ENCODE results near the gene CTBS.

The CTBS gene

DNA sequence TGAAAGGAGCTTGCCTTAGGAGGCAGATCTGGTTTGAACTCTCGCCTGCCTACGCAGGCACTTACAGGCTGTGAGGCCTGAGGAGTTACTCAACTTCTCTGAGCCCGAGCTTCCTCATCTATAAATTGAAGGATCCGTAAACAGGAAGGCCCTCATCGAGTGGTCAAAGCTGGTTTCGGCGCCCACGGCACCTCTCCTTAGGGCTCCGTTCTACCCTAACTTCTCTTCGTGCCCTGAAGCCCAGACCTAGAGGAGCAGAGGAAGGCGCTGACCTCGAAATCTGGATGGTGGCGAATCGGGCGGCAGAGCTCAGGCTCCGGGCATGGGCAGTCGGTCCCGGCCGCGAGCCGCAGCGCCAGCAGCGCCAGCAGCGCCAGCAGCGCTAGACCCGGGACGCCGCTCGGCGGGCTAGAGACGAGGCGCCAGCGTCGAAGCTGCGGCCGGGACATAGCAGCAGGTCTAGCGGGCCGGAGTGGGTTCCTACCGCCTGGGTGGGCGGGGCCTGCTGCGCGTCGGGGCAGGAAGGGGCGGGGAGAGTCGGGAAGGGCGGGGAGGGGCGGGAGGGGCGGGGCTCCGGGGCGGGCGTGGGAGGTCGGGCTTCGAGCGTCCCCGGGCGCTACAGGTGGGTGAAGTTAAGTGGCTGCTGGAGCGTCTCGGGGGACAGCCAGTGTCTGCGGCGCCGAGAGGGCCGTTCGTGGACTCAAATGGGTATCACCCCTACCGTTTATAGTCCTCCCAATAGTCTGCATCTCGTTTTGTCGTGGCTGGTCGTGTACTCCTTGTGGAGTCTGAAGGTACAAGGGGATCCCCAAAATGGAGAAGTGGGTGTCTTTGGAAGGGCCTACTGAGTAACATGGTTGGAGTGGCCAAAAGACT lies at the start of gene CTBS:
CTBS (minus strand) TSS at position 474 of the 876 bp plus-strand sequence; CDS start at position 449, 25 bp downstream.
- H3K36me3 Mint-ChIP-seq (ENCODE audit: low read depth) = peaks cover 30% of the 10 kb centered on the region
- H3K9me3 Mint-ChIP-seq = peaks cover 4% of the 10 kb centered on the region
- peak within 1 kb of the TSS; percentile 99 for H3K27ac Mint-ChIP-seq
- H3K4me3 Mint-ChIP-seq = peak within 1 kb of the TSS; percentile 95
- H3K4me1 Mint-ChIP-seq (ENCODE audit: low read depth) = peaks cover 47% of the 10 kb centered on the region
- H3K27me3 Mint-ChIP-seq = no peaks in the 10 kb centered on the region

DNA sequence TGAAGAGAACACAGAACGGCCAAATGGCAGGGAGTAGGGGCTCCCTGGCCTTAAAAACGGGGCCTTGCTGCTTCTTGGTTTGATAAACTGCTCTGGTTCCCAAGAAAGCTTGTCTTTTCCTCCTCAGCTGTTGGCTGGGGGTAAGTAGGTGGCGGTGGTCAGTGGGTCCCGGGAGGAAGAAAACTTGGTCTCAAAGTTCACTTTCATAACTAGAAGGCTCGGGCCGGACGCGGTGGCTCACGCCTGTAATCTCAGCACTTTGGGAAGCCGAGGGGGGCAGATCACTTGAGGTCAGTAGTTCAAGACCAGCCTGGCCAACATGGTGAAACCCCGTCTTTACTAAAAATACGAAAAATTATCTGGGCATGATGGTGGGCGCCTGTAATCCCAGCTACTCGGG lies 47.3 kb upstream of the CTBS start:
- H3K9me3 Mint-ChIP-seq = no peaks in the 10 kb centered on the region
- H3K36me3 Mint-ChIP-seq (ENCODE audit: low read depth) = no peaks in the 10 kb centered on the region
- H3K27me3 Mint-ChIP-seq = peaks cover 3% of the 10 kb centered on the region
- H3K4me1 Mint-ChIP-seq (ENCODE audit: low read depth) = peaks cover 28% of the 10 kb centered on the region
- H3K4me3 Mint-ChIP-seq = no peak overlapping the region
- H3K27ac Mint-ChIP-seq = no peak overlapping the region

DNA sequence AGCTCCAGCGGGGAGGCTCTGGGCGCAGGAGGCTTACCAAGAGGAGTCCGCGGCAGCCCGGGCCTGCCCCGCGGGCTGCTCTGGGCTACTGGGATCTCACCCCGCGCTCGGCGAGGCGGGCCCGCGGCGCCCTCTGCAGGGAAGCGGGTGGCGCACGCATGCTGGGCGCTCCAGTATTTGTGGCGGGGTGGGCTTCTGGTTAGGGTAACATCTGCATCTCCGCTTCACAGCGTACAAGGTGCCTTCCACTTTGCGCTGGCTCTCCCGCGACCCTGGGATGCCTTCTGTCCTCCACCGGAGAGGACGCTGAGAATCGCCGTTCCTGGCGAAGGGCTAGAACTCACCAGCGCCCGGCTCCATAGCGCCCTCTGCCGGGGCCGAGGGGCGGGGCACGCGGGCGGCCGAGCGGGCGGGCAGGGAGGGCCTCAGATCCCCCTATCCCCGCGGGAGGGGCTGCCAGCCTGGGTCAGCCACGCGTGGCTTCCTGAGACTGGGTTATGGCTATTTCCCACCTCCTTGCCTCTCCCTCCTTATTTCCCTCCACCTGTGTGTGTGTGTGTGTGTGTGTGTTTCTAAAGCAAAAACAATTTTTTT lies 46.6 kb upstream of the CTBS start:
- Mint-ChIP-seq H3K27me3 (no peaks in the 10 kb centered on the region), H3K36me3 (ENCODE audit: low read depth) (no peaks in the 10 kb centered on the region), H3K4me1 (ENCODE audit: low read depth) (peaks cover 28% of the 10 kb centered on the region), H3K4me3 (peak overlapping the region; percentile 89), H3K9me3 (no peaks in the 10 kb centered on the region), H3K27ac (peak overlapping the region; percentile 90)

DNA sequence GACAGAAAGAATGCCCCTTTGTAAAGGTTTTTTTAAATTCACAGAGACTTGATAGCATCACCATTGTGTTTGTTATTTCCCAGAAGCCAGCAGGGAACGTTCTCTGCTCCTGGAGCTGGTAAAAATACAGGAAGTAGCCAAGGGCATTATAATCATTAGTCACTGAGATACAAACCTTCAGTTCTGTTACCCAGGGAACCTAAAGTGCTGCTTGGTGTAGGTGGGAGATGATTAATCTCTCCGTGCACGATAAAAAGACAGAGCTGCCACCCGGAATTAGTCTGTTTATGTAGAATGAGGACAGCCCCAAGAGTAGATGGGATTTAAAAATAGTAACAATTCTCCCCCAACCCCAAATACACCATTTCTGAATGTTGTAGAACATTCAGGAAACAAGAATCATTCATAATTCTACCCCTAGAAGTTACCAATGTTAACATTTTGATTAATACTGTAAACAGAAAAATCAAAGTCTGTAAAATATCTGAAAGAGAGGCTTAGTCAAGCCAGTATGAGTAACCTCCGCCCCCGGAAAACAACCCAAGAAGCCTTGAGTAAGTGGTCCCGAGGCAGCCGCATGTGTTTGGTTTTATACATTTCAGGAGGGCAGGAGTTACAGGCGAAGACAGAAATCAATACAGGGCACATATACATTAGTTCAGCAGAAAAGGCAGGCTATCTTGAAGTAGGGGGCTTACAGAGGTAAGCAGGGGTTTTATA lies 45.3 kb upstream of the CTBS start:
- H3K4me3 Mint-ChIP-seq = peak overlapping the region; percentile 71
- peak overlapping the region; percentile 91 for H3K27ac Mint-ChIP-seq

DNA sequence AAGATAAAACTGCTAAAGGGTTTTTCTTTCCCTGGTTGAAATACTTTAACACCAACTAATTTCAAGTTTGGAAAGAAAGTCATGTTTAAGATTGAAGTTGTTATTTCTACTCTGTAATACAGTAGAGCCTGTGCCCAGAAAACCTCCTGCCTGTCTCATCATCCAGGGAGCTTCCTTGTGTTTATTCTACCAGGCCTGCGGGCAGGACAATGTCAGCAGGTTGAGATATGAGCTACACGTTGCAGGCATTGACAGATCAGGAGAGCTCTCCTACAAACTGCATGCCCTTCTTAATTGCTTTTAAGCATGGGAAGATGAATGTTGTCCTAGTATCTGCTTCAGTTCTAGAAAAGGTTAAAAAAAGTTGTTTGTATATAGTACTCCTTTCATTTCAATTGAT lies 43.1 kb upstream of the CTBS start:
- H3K27ac Mint-ChIP-seq = no peak overlapping the region
- peaks cover 31% of the 10 kb centered on the region for H3K4me1 Mint-ChIP-seq (ENCODE audit: low read depth)
- peaks cover 19% of the 10 kb centered on the region for H3K9me3 Mint-ChIP-seq
- peaks cover 7% of the 10 kb centered on the region for H3K36me3 Mint-ChIP-seq (ENCODE audit: low read depth)
- no peaks in the 10 kb centered on the region for H3K27me3 Mint-ChIP-seq
- no peak overlapping the region for H3K4me3 Mint-ChIP-seq

More for the DNA sequence above, 45.3 kb upstream of the CTBS start:
- Mint-ChIP-seq H3K9me3 (peaks cover 4% of the 10 kb centered on the region), H3K36me3 (ENCODE audit: low read depth) (no peaks in the 10 kb centered on the region), H3K27me3 (no peaks in the 10 kb centered on the region), H3K4me1 (ENCODE audit: low read depth) (peaks cover 28% of the 10 kb centered on the region)

GRCh38 chr1:84615790-84616189 lies 41.5 kb upstream of the CTBS start:
- Mint-ChIP-seq H3K9me3 (peaks cover 20% of the 10 kb centered on the region), H3K4me1 (ENCODE audit: low read depth) (peaks cover 33% of the 10 kb centered on the region), H3K36me3 (ENCODE audit: low read depth) (peaks cover 7% of the 10 kb centered on the region), H3K4me3 (no peak overlapping the region), H3K27me3 (no peaks in the 10 kb centered on the region), H3K27ac (no peak overlapping the region)

GRCh38 chr1:84613887-84614286 lies 39.6 kb upstream of the CTBS start:
- no peaks in the 10 kb centered on the region for H3K27me3 Mint-ChIP-seq

GRCh38 chr1:84613026-84613425 lies 38.8 kb upstream of the CTBS start:
- Mint-ChIP-seq H3K4me3 (no peak overlapping the region), H3K4me1 (ENCODE audit: low read depth) (peaks cover 16% of the 10 kb centered on the region), H3K27me3 (no peaks in the 10 kb centered on the region), H3K27ac (no peak overlapping the region), H3K36me3 (ENCODE audit: low read depth) (peaks cover 7% of the 10 kb centered on the region), H3K9me3 (peaks cover 24% of the 10 kb centered on the region)

More at GRCh38 chr1:84613887-84614286, 39.6 kb upstream of the CTBS start:
- H3K27ac Mint-ChIP-seq = no peak overlapping the region
- H3K4me1 Mint-ChIP-seq (ENCODE audit: low read depth) = peaks cover 16% of the 10 kb centered on the region
- no peak overlapping the region for H3K4me3 Mint-ChIP-seq
- H3K9me3 Mint-ChIP-seq = peaks cover 24% of the 10 kb centered on the region
- H3K36me3 Mint-ChIP-seq (ENCODE audit: low read depth) = peaks cover 7% of the 10 kb centered on the region

GRCh38 chr1:84611796-84612195 lies 37.6 kb upstream of the CTBS start:
- H3K4me1 Mint-ChIP-seq (ENCODE audit: low read depth) = peaks cover 16% of the 10 kb centered on the region
- H3K27me3 Mint-ChIP-seq = no peaks in the 10 kb centered on the region
- peaks cover 7% of the 10 kb centered on the region for H3K36me3 Mint-ChIP-seq (ENCODE audit: low read depth)
- peak overlapping the region; percentile 63 for H3K27ac Mint-ChIP-seq
- no peak overlapping the region for H3K4me3 Mint-ChIP-seq
- H3K9me3 Mint-ChIP-seq = peaks cover 24% of the 10 kb centered on the region

GRCh38 chr1:84611091-84611490 lies 36.9 kb upstream of the CTBS start:
- peaks cover 12% of the 10 kb centered on the region for H3K36me3 Mint-ChIP-seq (ENCODE audit: low read depth)
- peaks cover 16% of the 10 kb centered on the region for H3K4me1 Mint-ChIP-seq (ENCODE audit: low read depth)
- H3K27ac Mint-ChIP-seq = no peak overlapping the region
- H3K27me3 Mint-ChIP-seq = no peaks in the 10 kb centered on the region
- H3K4me3 Mint-ChIP-seq = no peak overlapping the region
- H3K9me3 Mint-ChIP-seq = peaks cover 30% of the 10 kb centered on the region

DNA sequence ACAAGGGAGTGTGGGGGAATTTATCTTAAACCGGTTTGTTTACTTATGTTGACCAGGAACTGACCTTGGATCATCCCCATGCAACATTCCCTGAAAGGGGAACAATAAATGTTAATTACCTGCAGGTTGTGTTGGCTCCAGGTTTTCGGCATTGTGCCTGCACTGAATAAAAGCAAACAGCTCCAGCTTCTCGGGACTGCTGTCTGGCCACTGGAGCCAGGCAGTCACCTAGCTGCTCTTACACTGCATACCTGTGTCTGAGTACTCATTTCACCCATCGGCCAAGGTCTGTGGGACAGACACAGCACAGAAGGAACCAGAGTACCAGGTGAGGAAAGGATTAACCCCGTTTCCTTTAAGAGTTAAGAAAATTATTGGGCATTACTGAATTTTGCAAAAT lies 32.7 kb upstream of the CTBS start:
- H3K9me3 Mint-ChIP-seq = peaks cover 32% of the 10 kb centered on the region

GRCh38 chr1:84605157-84605556 lies 30.9 kb upstream of the CTBS start:
- Mint-ChIP-seq H3K4me1 (ENCODE audit: low read depth) (peaks cover 7% of the 10 kb centered on the region), H3K36me3 (ENCODE audit: low read depth) (peaks cover 18% of the 10 kb centered on the region), H3K27ac (no peak overlapping the region), H3K9me3 (peaks cover 27% of the 10 kb centered on the region), H3K27me3 (no peaks in the 10 kb centered on the region), H3K4me3 (no peak overlapping the region)

More for the DNA sequence above, 32.7 kb upstream of the CTBS start:
- Mint-ChIP-seq H3K4me3 (no peak overlapping the region), H3K27me3 (no peaks in the 10 kb centered on the region), H3K36me3 (ENCODE audit: low read depth) (peaks cover 18% of the 10 kb centered on the region), H3K4me1 (ENCODE audit: low read depth) (peaks cover 8% of the 10 kb centered on the region), H3K27ac (no peak overlapping the region)

DNA sequence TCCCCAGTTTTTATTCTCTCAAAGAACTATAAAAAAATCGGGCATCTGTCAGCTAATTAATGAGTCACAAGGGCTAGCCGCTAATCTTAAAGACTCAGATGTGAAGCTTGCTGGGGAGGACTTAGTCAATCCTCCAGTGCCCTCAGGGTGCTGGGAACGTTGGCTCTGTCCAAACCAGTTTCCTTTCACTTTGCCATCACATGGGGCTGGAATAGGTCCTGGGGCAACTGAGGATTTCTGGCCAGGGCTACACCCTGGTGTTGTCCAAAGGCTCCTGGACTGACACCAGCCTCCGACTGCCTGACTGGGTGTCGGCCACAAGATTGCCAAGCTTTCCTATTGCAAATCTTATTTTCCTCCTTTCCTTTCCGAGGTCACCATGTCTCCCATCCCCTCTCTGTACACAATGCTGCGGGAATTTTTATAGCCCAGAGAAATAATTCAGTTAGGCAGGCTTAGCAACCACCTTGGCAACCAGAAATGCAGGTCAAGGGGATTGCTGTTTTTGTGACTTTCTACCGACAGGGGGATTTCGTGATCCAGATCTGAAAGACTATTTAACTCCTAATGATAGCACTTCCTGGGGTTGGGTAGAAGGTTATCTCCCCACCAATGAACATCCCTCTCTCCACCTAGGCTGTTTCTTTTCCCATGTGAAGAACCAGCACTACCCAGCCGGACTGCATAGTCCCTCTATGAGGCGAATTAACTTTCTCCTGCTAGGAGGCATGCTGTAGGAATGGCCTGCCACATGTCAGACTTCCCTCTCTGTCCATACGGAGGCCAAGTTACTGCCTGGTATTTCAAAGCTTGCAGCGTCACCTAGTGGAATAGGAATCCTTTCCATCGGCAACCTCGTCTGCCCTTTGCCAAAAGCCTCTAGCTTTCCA lies 29.9 kb upstream of the CTBS start:
- no peak overlapping the region for H3K27ac Mint-ChIP-seq

DNA sequence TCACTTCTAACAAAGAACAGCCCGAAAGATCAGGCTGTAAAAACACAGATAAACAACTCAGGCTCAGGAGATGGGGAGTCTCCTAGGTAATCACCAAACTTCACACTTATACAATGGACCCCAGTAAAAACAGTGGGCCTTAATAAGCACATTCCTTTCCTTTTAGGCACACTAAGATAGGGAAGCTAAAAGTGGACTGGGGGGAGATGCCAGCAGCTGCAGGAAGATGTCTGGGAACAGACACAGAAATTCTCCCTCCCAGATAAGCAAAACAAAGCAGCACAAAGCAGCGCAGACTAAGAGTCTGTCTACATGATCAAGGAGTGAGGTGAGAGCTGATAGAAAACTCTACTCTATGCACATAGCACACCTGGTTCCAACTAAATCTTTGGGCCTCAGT lies 29.0 kb upstream of the CTBS start:
- Mint-ChIP-seq H3K4me3 (no peak overlapping the region), H3K27me3 (no peaks in the 10 kb centered on the region), H3K36me3 (ENCODE audit: low read depth) (peaks cover 18% of the 10 kb centered on the region), H3K9me3 (peaks cover 27% of the 10 kb centered on the region), H3K4me1 (ENCODE audit: low read depth) (peaks cover 26% of the 10 kb centered on the region), H3K27ac (no peak overlapping the region)

More for the DNA sequence above, 29.9 kb upstream of the CTBS start:
- no peaks in the 10 kb centered on the region for H3K27me3 Mint-ChIP-seq
- peaks cover 27% of the 10 kb centered on the region for H3K9me3 Mint-ChIP-seq
- H3K36me3 Mint-ChIP-seq (ENCODE audit: low read depth) = peaks cover 18% of the 10 kb centered on the region
- H3K4me3 Mint-ChIP-seq = no peak overlapping the region
- H3K4me1 Mint-ChIP-seq (ENCODE audit: low read depth) = peaks cover 16% of the 10 kb centered on the region

Data from stimulated activated naive CD8-positive, alpha-beta T cell treated with anti-CD3 and anti-CD28 coated beads, Interleukin-15, Interleukin-2, amounts not matched to agents 100 ng/mL and 50 ng/mL, for 24 hours (primary cell).